HG03175 (cell line): ENCODE measurements around the gene WDR70.
"Not testable (repeated sequence)": the region's sequence is repeated elsewhere in the genome, so short reads cannot be mapped to it uniquely, and the experiment has no call there.

ENCODE experiments used
- ATAC-seq: cut with Tn5 transposase; IDR thresholded peaks from one replicate; pipeline ENCODE4 v1.9.1; 2021; ENCODE audit warnings: mild to moderate bottlenecking, moderate library complexity; ENCODE audit not compliant: unreplicated experiment

WDR70 gene

GRCh38 chr5:37453252-37453651 is 74.1 kb downstream of the WDR70 start:
- ATAC-seq: not testable (repeated sequence)

- not testable (repeated sequence) for ATAC-seq
Measured at GRCh38 chr5:37454402-37455055, 75.4 kb downstream of the WDR70 start.

- ATAC-seq: not testable (repeated sequence)
Measured at GRCh38 chr5:37463191-37464051, 84.3 kb downstream of the WDR70 start.

- not testable (repeated sequence) for ATAC-seq
Measured at GRCh38 chr5:37464581-37464980, 85.5 kb downstream of the WDR70 start.

- not testable (repeated sequence) for ATAC-seq
Measured at GRCh38 chr5:37469383-37469782, 90.3 kb downstream of the WDR70 start.

- ATAC-seq: no peak
Measured at GRCh38 chr5:37471666-37472197, 92.6 kb downstream of the WDR70 start.

GRCh38 chr5:37477426-37477825 is 98.3 kb downstream of the WDR70 start:
- no peak for ATAC-seq

- no peak for ATAC-seq
Measured at GRCh38 chr5:37478121-37478894, 99.2 kb downstream of the WDR70 start.

- not testable (repeated sequence) for ATAC-seq
Measured at GRCh38 chr5:37481395-37481794, 102.3 kb downstream of the WDR70 start.

GRCh38 chr5:37490120-37490810 is 111.1 kb downstream of the WDR70 start:
- ATAC-seq: no peak

- no peak for ATAC-seq
Measured at GRCh38 chr5:37490931-37491330, 111.8 kb downstream of the WDR70 start.

- no peak for ATAC-seq
Measured at GRCh38 chr5:37492778-37493555, 113.8 kb downstream of the WDR70 start.

GRCh38 chr5:37494756-37495155 is 115.6 kb downstream of the WDR70 start:
- ATAC-seq: no peak

GRCh38 chr5:37495210-37495609 is 116.1 kb downstream of the WDR70 start:
- no peak for ATAC-seq

- ATAC-seq: no peak
Measured at GRCh38 chr5:37495668-37496347, 116.7 kb downstream of the WDR70 start.

GRCh38 chr5:37496902-37497445 is 117.9 kb downstream of the WDR70 start:
- no peak for ATAC-seq

GRCh38 chr5:37501152-37501551 is 122.0 kb downstream of the WDR70 start:
- ATAC-seq: no peak

- ATAC-seq: no peak
Measured at GRCh38 chr5:37506241-37506640, 127.1 kb downstream of the WDR70 start.

GRCh38 chr5:37506722-37507121 is 127.6 kb downstream of the WDR70 start:
- no peak for ATAC-seq
